NCI-H2196 (cell line): ENCODE results near the gene NPHS1.

Experiments used
- DNase-seq: peaks from one replicate; lab custom pipeline; 2025; ENCODE audit not compliant: unreplicated experiment; lab: John Stamatoyannopoulos, UW

The NPHS1 gene

DNA sequence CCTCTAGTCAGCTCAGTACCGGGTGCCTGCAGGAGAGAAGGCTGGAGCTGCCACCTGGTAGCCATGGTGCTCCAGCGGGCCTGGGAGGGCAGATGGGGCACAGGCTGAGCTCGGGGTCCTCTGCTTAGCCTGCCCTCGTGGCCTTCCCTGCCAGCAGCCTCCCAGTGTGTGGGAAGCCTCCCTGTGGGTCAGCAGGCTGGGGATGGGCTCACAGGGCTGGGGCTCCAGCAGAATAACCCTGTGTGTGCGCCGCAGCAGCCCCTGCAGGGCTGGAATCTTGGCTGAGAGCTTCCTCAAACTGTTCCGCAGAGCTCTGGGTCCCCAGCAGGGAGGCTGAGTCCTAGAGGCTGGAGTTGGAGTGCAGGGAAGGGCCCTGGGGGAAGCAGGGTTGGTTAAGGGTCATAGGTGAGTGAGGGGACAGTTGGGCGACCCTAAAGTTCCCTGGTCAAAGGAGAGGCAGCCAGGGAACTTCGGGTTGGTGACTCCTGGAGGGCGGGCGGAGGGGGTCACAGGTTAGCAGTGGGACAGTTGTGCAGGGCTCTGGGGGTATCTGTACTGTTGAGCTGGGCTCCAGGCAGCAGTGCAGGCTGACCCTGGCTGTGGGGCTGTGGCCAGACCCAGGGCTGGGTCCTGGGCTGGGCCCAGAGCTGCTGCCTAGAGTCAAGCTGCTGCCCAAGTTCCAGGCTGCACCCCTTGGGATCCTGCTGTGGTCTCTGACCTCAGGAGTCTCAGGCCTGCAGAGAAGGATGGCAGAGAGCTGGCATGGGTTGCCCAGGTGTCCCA is 62.9 kb downstream of the NPHS1 start:
- DNase-seq: no peak

DNA sequence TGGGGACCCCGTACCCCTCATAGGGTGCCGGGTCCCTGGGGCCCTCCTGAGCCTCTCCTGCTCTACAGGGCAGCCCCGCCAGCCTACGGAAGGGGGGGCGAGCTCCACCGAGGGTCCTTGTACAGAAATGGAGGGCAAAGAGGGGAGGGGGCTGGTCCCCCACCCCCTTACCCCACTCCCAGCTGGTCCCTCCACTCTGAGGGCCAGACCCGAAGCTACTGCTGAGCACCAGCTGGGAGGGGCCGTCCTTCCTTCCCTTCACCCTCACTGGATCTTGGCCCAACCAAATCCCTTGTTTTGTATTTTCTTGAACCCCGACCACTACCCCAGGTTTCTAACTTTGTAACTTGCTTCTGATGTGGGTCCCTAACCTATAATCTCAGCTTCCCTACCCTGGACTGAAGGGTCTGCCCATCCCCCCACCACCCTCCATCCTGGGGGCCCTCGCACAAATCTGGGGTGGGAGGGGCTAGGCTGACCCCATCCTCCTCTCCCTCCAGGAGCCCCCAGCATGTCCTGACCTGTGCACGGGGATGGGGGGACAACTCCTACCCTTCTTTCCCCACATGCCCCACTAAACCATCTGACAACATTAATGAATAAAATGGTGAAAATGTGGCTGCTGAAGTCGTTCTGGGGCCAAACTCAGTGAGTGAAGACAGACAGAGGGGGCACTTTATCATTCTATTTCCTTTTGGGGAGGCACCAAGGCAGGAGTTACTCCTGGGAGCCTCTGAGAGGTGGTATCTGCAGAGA is 63.9 kb downstream of the NPHS1 start:
- no peak for DNase-seq

DNA sequence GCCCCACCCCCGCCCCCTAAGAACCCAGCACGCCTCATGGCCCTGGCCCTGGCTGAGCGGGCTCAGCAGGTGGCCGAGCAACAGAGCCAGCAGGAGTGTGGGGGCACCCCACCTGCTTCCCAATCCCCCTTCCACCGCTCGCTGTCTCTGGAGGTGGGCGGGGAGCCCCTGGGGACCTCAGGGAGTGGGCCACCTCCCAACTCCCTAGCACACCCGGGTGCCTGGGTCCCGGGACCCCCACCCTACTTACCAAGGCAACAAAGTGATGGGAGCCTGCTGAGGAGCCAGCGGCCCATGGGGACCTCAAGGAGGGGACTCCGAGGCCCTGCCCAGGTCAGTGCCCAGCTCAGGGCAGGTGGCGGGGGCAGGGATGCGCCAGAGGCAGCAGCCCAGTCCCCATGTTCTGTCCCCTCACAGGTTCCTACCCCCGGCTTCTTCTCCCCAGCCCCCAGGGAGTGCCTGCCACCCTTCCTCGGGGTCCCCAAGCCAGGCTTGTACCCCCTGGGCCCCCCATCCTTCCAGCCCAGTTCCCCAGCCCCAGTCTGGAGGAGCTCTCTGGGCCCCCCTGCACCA is 65.0 kb downstream of the NPHS1 start:
- DNase-seq: no peak

DNA sequence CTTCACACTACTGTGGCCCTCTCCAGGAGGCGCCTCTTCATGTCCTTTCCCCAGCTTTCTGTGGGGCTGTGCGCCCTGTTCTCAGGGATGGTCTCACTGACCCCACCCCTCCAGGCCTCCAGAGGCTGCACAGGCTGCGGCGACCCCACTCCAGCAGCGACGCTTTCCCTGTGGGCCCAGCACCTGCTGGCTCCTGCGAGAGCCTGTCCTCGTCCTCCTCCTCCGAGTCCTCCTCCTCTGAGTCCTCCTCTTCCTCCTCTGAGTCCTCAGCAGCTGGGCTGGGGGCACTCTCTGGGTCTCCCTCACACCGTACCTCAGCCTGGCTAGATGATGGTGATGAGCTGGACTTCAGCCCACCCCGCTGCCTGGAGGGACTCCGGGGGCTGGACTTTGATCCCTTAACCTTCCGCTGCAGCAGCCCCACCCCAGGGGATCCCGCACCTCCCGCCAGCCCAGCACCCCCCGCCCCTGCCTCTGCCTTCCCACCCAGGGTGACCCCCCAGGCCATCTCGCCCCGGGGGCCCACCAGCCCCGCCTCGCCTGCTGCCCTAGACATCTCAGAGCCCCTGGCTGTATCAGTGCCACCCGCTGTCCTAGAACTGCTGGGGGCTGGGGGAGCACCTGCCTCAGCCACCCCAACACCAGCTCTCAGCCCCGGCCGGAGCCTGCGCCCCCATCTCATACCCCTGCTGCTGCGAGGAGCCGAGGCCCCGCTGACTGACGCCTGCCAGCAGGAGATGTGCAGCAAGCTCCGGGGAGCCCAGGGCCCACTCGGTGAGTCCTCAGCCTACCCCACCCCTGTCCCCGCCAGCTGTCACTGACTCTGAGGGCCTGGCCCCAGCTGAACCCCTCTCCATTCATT is 65.8 kb downstream of the NPHS1 start:
- no peak for DNase-seq

DNA sequence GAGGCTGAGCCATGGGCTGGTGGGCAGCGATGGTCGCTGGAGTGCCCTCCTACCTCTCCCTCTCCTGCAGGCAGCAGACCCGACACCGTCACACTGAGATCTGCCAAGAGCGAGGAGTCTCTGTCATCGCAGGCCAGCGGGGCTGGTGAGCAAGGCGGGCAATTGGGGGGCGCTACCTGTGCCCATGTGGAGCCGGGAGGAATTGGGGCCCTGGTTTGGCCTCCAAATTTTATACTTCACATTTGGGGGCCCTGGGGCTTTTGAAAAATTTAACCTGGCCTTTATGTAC is 67.0 kb downstream of the NPHS1 start:
- DNase-seq: no peak

DNA sequence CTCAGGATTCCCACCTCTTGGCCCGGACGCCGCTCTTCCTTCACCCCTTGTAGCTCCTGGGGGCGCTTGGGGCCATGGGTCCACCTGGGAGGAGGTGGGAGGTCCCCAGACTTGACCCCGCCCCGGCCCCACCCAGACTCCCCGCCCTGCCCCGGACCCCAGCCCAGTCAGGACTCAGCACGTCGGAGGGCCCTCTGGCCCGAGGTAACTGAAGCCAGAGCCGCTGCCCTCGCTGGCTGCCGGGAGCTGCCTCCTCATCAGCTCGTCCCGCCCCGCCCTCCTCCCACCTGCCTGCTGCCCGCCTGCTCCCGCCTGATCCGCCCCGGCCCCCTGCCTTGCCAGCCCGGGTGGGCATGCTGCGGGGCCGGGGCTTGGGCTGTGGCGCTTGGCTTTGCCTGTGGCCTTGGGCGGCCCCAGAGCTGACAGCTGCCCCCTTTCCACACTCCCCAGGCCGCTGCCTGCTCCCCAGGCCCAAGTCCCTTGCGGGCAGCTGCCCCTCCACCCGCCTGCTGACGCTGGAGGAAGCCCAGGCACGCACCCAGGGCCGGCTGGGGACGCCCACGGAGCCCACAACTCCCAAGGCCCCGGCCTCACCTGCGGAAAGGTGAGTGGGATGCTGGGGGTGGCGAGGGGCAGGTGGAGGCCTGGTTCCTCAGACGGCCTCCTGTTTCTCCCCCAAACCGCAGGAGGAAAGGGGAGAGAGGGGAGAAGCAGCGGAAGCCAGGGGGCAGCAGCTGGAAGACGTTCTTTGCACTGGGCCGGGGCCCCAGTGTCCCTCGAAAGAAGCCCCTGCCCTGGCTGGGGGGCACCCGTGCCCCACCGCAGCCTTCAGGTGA is 67.6 kb downstream of the NPHS1 start:
- no peak for DNase-seq

DNA sequence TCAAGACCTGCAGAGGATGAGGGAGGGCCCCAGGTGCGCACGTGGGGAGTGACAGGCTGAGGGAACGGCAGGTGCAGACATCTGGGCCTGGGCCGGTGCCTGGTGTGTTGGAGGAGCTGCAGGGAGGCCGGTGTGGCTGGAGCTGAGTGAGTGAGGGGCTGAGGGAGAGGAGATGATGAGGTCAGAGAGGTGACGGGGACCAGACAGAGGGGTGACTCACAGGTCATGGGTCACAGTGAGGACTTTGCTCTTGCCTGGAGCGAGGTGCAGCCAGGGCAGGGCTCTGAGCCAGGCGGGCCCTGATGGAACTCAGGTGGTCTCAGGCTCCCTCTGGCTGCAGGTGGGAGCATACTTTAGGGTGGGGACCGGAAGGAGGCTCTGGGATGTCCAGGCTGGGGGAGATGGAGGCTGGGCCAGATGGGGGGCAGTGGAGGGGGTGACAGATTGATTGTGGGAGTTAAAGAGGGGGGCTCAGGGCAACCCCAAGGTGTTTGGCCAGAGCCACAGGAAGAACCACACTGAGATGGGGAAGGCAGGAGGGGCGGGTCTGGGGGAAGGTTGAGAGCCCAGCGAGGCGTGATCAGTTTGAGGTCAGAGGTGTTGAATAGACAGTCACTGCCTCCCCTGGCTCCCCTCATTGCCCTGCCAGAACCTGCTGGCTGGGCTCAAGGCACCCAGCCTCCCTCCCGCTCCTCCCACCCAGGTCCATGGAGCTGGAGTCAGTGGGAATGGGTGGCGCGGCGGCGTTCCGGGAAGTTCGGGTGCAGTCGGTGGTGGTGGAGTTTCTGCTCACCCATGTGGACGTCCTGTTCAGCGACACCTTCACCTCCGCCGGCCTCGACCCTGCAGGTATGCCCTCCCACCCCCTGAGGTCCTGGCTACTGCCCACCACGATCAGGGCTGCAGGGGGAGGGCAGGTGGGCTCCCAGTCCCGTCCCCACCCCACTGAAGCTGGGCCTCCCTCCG is 68.6 kb downstream of the NPHS1 start:
- no peak for DNase-seq

DNA sequence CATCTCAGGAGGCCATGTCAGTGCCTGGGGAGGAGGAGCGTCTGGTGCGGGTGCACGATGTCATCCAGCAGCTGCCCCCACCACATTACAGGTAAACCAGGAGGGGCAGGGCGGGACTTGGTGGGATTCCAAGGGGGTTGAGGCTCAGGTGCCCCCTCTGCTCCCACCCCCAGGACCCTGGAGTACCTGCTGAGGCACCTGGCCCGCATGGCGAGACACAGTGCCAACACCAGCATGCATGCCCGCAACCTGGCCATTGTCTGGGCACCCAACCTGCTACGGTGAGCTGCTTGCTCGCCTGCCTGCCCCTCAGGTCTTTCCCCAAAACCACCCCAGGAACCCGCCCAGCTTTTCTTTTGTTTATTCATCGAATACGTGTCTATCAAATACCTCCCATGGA is 69.7 kb downstream of the NPHS1 start:
- no peak for DNase-seq

DNA sequence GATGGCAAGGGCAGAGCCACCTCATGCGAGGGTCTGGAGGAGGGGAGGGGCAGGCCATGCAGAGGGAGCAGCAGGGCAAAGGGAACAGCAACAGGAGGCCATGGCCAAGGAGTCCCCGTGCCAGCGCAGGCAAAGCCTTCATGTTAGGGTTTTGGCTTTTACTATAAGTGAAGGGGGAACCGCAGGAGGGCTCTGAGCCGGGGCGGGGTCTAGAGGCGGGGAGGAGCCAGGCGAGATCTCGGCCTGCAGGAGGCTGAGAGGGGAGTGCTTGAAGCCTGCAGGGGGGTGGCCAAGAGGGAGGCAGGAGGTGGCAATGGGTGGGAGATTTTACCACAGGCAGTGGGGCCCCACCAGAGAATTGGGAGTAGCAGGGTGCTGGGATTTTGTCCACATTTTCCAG is 70.7 kb downstream of the NPHS1 start:
- no peak for DNase-seq

DNA sequence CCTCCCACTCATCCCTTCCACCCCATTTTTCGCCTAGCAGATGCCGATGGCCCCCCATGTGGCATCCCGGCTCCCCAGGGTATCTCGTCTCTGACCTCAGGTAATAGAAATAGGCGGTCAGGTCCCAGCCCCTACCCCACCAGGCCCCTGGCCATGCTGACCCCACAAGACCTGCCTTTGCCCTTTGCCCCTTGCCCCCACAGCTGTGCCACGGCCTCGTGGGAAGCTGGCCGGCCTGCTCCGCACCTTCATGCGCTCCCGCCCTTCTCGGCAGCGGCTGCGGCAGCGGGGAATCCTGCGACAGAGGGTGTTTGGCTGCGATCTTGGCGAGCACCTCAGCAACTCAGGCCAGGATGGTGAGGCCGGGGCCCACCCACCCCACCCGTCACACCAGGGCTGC is 71.6 kb downstream of the NPHS1 start:
- DNase-seq: no peak

DNA sequence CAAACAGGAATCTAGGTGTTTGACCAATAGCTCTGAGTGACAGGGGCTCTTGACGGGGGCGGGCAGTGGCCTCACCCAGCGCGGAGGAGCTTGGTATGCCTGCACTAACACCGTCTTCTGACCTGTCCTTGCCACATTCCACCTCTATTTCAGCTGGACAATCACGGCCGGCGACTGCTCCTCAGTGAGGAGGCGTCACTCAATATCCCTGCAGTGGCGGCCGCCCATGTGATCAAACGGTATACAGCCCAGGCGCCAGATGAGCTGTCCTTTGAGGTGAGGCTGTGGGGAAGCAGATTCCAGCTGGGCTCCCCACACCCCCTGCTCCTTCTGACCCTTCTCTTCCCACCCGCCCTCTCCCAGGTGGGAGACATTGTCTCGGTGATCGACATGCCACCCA is 72.2 kb downstream of the NPHS1 start:
- DNase-seq: no peak

DNA sequence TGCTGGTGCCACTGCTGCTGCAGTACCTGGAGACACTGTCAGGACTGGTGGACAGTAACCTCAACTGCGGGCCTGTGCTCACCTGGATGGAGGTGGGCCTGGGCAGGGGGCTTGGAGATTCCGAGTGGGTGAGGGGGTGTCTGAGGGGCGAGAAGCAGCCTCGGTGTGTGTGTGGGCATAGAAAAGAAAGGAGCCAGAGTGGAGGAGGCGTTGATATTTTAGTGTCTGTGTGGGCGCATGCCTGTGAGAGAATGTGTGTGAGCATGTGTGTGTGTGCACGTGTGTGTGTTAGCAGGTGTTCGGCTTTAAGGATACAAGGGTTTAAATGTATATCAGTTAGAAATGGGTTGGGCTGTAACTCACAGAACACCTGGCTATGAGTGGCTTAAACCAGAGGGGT is 73.3 kb downstream of the NPHS1 start:
- DNase-seq: no peak

DNA sequence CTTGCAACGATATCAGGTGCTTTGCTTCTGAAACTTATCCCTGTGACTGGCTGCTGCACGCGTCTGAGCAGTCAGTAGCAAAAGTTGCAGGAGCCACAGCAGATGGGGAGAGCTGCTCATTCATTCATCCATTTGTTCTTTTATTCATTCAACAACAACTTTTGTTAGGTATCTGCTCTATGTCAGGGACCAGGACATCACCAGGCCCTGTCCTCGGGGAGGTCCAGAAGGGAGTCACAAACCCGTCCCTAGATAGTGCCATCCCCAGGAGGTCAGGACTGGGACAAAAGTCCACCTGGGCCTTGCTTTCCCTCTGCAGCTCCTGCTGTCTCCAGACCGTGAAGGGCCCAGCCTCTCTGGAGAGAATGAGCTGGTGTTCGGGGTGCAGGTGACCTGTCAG is 74.3 kb downstream of the NPHS1 start:
- no peak for DNase-seq

DNA sequence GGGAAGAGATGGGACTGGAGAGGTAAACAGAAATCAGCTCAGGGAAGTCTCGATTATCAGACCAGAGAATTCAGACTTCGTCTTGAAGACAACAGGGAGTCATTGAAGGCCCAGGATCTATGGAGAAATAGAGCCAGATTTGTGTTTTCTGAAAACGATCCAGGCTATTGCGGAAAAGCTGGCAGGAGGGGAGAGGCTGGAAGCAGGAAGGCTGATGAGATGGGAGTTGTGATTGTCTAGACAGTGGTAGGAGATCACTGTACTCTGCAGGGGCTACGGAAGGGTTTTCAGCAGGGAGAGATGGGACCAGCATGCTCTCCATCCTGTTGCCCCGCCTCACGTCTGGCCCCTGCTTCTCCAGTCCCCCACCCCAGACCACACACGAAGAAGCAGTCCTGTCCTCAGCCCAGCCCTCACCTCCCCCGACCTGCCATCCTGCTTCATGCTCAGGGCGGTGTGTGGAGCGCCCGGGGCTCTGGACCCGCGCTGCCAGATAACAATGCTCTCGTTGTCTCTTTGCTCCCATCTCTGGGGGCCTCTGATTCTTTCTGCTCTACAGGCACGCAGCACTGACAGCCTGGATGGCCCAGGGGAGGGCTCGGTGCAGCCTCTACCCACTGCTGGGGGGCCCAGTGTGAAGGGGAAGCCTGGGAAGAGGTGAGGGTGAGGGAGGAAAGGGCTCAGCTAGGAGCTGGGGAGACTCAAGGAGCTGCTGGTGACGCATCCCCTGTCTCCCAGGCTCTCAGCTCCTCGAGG is 75.0 kb downstream of the NPHS1 start:
- no peak for DNase-seq

DNA sequence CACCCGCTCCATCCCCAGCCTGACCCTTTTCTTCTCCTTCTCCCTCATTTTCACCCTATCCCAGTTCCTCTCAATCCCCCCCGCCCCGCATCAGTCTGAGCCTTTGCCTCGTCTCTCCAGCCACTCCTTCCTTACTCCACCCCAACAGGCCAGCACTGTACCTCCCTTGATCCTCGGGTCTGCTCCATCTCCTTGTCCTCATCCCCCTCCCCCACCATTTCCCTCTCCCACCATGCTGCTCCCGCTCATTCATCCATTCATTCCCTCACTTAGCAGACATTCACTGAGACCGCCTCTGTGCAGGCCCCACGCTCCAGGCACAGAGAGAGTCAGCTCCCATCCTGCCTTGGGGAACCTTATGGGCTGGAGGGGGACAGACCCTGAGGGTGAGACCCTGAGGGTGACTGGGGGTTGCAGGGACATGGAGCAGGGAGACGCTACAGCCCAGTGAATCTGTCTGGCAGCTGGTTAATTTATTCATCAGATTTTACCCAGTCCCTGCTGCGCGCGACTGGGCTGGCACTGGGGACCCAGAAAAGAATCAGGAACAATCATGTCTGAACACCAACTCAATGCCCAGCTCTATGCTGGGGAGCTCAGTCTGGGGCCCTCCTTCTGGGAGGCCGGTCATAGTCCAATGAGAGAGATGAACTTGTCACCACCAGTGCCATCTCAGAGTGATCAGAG is 76.1 kb downstream of the NPHS1 start:
- DNase-seq: no peak
